Vagina (tissue), 2 donors: ENCODE measurements around the gene GPR137B. TPM values are rescaled to one million over a fixed set of nuclear protein-coding genes. Genes with fewer than 3 reads are reported as not detected.

Experiments used
- DNase-seq, 2 donors: peaks; one replicate each; pipeline ENCODE4 v3.0.0-alpha.2; 2017; ENCODE audit errors: extremely low spot score in 2 of 2
- H3K27ac ChIP-seq: fragments of 200-600 bp; sonication (generic); one replicate; pipeline ENCODE4 v1.5.1; 2019
- H3K27me3 ChIP-seq: fragments of 200-600 bp; sonication (generic); one replicate; pipeline ENCODE4 v1.5.1; 2019
- H3K36me3 ChIP-seq, 2 donors: fragments of 200-600 bp; sonication (generic); one replicate each; pipeline ENCODE4 v1.5.1; 2017 to 2019
- H3K4me1 ChIP-seq: fragments of 200-600 bp; sonication (generic); one replicate; pipeline ENCODE4 v1.5.1; 2019
- H3K4me3 ChIP-seq, 2 donors: fragments of 200-600 bp; sonication (generic); 1 replicate in 1 of 2; 2 replicates in 1 of 2; pipeline ENCODE4 v1.5.1; 2016 to 2019
- H3K9me3 ChIP-seq: fragments of 200-600 bp; sonication (generic); one replicate; pipeline ENCODE4 v1.5.1; 2019
- POLR2A ChIP-seq, 2 donors: fragments of 450-650 bp; IDR thresholded peaks; one replicate each; pipeline ENCODE4 v1.6.1; 2017; ENCODE audit warnings: antibody characterized with exemption in 2 of 2, mild to moderate bottlenecking in 2 of 2, moderate library complexity in 2 of 2
- POLR2AphosphoS5 ChIP-seq, 2 donors: sonication (generic); formaldehyde crosslinking; IDR thresholded peaks; one replicate each; pipeline ENCODE4 v1.9.0; 2017; ENCODE audit warnings: antibody characterized with exemption in 2 of 2, mild to moderate bottlenecking in 2 of 2, low read depth in 1 of 2; ENCODE audit not compliant: insufficient read depth in 1 of 2
- intact Hi-C: fragments of 100-400 bp; cut with DNase I; formaldehyde crosslinking; loops from one replicate; pipeline ENCODE4 v1.15.1; 2023
- total RNA-seq: library from RNA; depleted of rRNA; stranded (reverse); fragments of >200 nt; gene quantifications from one replicate; pipeline ENCODE4 v1.2.3, GENCODE V29; 2016
- TF ChIP-seq, protein P1 (sequence below), 3 experiments: fragments of 450-650 bp in 2 of 3; fragments of 200-600 bp in 1 of 3; sonication (generic) in 1 of 3; IDR thresholded peaks; one replicate each; pipeline ENCODE4 v1.5.1; 2017 to 2019; ENCODE audit warnings: antibody characterized with exemption in 3 of 3, mild to moderate bottlenecking in 2 of 3, moderate library complexity in 2 of 3

Gene GPR137B
- total RNA-seq, 1 donor from 2014 or later: 38.8 TPM

DNA sequence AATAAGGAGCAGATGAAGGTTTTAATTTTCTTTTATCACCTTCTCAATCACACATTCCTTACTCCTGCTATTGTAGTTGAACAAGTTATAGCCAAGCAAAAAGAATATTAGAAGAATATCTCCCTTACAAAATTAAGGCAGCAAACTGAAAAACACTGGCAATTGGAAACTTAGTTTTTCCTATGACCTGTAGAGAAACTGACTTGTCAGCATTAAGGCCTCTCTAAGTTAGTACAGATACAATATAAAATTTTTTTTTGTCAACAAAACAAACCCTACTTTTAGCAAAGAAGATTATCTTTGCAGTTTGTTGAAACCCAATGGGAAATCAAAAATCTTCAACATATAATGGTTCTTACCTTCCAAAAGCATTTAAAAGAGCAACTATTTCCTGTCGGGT lies 78.1 kb downstream of the GPR137B start:
- DNase-seq: no peak
- H3K27ac ChIP-seq: no peak overlapping the region
- no peak overlapping the region for H3K4me3 ChIP-seq
- no peaks in the 10 kb centered on the region for H3K4me1 ChIP-seq
- no peaks in the 10 kb centered on the region for H3K9me3 ChIP-seq
- no peak for TF ChIP-seq POLR2AphosphoS5 (IDR thresholded peaks at IDR 0.05; ENCODE audit: insufficient read depth in 1 of 2, low read depth in 1 of 2)
- TF ChIP-seq POLR2A (IDR thresholded peaks at IDR 0.05): no peak
- TF ChIP-seq, protein P1, sequence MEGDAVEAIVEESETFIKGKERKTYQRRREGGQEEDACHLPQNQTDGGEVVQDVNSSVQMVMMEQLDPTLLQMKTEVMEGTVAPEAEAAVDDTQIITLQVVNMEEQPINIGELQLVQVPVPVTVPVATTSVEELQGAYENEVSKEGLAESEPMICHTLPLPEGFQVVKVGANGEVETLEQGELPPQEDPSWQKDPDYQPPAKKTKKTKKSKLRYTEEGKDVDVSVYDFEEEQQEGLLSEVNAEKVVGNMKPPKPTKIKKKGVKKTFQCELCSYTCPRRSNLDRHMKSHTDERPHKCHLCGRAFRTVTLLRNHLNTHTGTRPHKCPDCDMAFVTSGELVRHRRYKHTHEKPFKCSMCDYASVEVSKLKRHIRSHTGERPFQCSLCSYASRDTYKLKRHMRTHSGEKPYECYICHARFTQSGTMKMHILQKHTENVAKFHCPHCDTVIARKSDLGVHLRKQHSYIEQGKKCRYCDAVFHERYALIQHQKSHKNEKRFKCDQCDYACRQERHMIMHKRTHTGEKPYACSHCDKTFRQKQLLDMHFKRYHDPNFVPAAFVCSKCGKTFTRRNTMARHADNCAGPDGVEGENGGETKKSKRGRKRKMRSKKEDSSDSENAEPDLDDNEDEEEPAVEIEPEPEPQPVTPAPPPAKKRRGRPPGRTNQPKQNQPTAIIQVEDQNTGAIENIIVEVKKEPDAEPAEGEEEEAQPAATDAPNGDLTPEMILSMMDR (IDR thresholded peaks at IDR 0.05): no peak
- H3K27me3 ChIP-seq: no peaks in the 10 kb centered on the region
- intact Hi-C loops: no loop called here
- H3K36me3 ChIP-seq: peaks cover 0 to 7% of the 10 kb centered on the region in 2 donors

DNA sequence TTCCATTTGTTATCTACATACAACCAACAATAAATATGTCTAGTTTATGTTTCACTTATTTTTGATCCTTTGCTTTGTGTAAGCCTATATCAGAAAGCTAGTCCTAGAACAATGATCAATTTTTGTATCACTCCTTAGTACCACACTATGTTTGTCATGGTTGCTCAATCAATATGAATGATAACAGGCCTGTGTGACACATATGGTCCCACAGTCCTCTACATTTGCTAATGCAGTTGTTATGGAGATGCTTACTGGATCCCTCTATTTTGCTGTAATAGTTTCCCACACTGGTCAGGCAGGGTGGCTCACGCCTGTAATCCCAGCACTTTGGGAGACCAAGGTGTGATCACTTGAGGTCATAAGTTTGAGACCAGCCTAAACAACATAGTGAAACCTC lies 80.3 kb downstream of the GPR137B start:
- Histone ChIP-seq H3K9me3 (no peaks in the 10 kb centered on the region), H3K4me3 (no peak overlapping the region), H3K27me3 (no peaks in the 10 kb centered on the region), H3K4me1 (no peaks in the 10 kb centered on the region), H3K27ac (no peak overlapping the region), H3K36me3 (peaks cover 0 to 7% of the 10 kb centered on the region in 2 donors)
- no peak for TF ChIP-seq POLR2AphosphoS5 (IDR thresholded peaks at IDR 0.05; ENCODE audit: insufficient read depth in 1 of 2, low read depth in 1 of 2)
- TF ChIP-seq, protein P1 (IDR thresholded peaks at IDR 0.05): no peak
- no peak for TF ChIP-seq POLR2A (IDR thresholded peaks at IDR 0.05)
- DNase-seq: no peak
- intact Hi-C loops: no loop called here

DNA sequence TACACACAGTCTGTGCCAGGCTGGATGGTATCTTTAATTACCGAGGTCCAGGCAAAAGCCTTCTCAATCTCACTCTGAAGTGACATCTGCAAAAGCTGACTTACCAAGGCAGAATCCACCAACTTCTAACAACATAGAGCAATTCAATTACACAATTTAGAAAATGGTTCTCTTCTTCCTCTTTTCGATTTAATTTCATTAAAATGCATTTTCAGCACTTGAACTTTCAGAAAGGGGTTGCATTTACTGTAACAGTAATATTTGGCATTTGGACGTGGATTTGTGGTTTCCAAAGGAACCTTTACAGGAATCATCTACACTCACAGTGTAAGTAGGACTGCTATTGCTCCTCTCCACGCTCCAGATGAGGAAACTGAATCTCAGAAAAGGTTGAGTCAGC lies 86.1 kb downstream of the GPR137B start:
- no peak for DNase-seq
- no peaks in the 10 kb centered on the region for H3K9me3 ChIP-seq
- H3K27me3 ChIP-seq: no peaks in the 10 kb centered on the region
- TF ChIP-seq POLR2AphosphoS5 (IDR thresholded peaks at IDR 0.05; ENCODE audit: insufficient read depth in 1 of 2, low read depth in 1 of 2) (no peak), POLR2A (IDR thresholded peaks at IDR 0.05) (no peak)
- TF ChIP-seq, protein P1 (IDR thresholded peaks at IDR 0.05): no peak
- intact Hi-C loops: no loop called here
- no peaks in the 10 kb centered on the region for H3K4me1 ChIP-seq
- H3K4me3 ChIP-seq: no peak overlapping the region
- no peak overlapping the region for H3K27ac ChIP-seq
- peaks cover 0 to 7% of the 10 kb centered on the region in 2 donors for H3K36me3 ChIP-seq

DNA sequence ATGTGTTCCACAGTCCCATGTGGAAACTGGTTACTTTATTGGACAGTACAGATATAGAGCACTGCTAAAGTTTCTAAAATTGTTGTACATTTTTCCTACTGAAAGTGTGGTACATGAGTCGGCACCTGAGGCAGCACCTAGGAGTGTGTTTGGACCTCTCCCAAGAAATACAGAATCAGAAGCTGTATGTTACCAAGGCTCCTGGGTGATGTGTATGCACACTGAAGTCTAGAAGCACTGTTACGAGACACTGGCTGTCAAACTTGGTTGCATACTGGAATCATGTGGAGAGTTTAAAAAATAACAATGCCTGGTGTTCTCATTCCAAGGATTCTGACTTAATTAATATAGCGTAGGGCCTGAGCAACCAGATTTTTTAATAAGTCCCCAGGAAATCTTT lies 92.8 kb downstream of the GPR137B start:
- H3K36me3 ChIP-seq: no peaks in the 10 kb centered on the region
- H3K27me3 ChIP-seq: no peaks in the 10 kb centered on the region
- no peak for TF ChIP-seq POLR2AphosphoS5 (IDR thresholded peaks at IDR 0.05; ENCODE audit: insufficient read depth in 1 of 2, low read depth in 1 of 2)
- no peaks in the 10 kb centered on the region for H3K9me3 ChIP-seq
- H3K4me1 ChIP-seq: no peaks in the 10 kb centered on the region
- intact Hi-C loops: no loop called here
- no peak overlapping the region for H3K4me3 ChIP-seq
- DNase-seq: no peak
- no peak overlapping the region for H3K27ac ChIP-seq

DNA sequence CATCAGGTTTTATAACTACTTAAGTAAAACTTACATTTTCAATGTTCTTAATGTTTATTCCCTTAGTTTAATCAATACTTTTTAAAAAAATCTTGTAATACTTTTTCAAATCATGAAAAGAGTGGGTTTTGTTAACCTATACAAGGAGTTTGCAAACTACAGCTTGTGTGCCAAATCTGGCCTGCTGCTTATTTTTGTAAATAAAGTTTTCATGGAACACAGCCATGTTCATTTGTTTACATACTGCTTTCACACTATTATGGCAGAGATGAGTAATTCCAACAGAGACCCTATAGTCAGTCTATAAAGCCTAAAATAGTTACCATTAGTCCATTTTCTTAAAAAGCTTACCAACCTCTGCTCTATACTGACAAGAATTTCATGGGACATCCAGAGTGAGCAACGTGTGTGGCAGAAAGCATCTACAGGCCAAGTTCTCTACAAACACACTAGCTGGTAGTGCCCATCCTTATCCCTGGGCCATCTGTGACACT lies 96.8 kb downstream of the GPR137B start:
- no peak for DNase-seq
- Histone ChIP-seq H3K27me3 (no peaks in the 10 kb centered on the region), H3K4me1 (no peaks in the 10 kb centered on the region), H3K4me3 (no peak overlapping the region), H3K27ac (no peak overlapping the region), H3K9me3 (no peaks in the 10 kb centered on the region), H3K36me3 (peaks cover 0 to 6% of the 10 kb centered on the region in 2 donors)
- intact Hi-C loops: no loop called here
- no peak for TF ChIP-seq POLR2AphosphoS5 (IDR thresholded peaks at IDR 0.05; ENCODE audit: insufficient read depth in 1 of 2, low read depth in 1 of 2)
- TF ChIP-seq POLR2A (IDR thresholded peaks at IDR 0.05): no peak
- TF ChIP-seq, protein P1 (IDR thresholded peaks at IDR 0.05): no peak
